HEK293 (cell line): ENCODE measurements around the gene ADRA2B.

Source experiments
- ELK4 ChIP-seq: IDR thresholded peaks from 2 replicates; pipeline ENCODE4 v1.6.1; 2011; ENCODE audit warnings: mild to moderate bottlenecking, low read depth, low read length, borderline replicate concordance
- PRDM2 ChIP-seq: fragments of 450-650 bp; formaldehyde crosslinking; IDR thresholded peaks from 2 replicates; pipeline ENCODE4 v1.5.1; 2016; ENCODE audit warnings: missing biosample characterization, missing genetic modification characterization, borderline replicate concordance
- REST ChIP-seq: fragments of 450-650 bp; formaldehyde crosslinking; IDR thresholded peaks from 2 replicates; pipeline ENCODE4 v1.5.1; 2016; ENCODE audit warnings: missing biosample characterization, missing genetic modification characterization
- SALL2 ChIP-seq: fragments of 450-650 bp; formaldehyde crosslinking; IDR thresholded peaks from 2 replicates; pipeline ENCODE4 v1.5.0; 2017; ENCODE audit warnings: missing biosample characterization, mild to moderate bottlenecking, missing genetic modification characterization, borderline replicate concordance
- ZBTB1 ChIP-seq: fragments of 450-650 bp; formaldehyde crosslinking; IDR thresholded peaks from 2 replicates; pipeline ENCODE4 v1.5.1; 2016; ENCODE audit warnings: missing biosample characterization, missing genetic modification characterization
- ZNF114 ChIP-seq: fragments of 450-650 bp; formaldehyde crosslinking; IDR thresholded peaks from 2 replicates; pipeline ENCODE4 v1.5.0; 2017; ENCODE audit warnings: missing biosample characterization, missing genetic modification characterization
- ZNF16 ChIP-seq: fragments of 450-650 bp; formaldehyde crosslinking; IDR thresholded peaks from 2 replicates; pipeline ENCODE4 v1.5.1; 2016; ENCODE audit warnings: low read depth, missing biosample characterization, missing genetic modification characterization
- ZNF530 ChIP-seq: fragments of 450-650 bp; formaldehyde crosslinking; IDR thresholded peaks from 2 replicates; pipeline ENCODE4 v1.5.1; 2016; ENCODE audit warnings: low read depth, missing biosample characterization, missing genetic modification characterization
- ZNF747 ChIP-seq: fragments of 450-650 bp; formaldehyde crosslinking; IDR thresholded peaks from 2 replicates; pipeline ENCODE4 v1.5.1; 2016; ENCODE audit warnings: missing biosample characterization, missing genetic modification characterization
- TF ChIP-seq, protein P1 (sequence below): fragments of 450-650 bp; formaldehyde crosslinking; IDR thresholded peaks from 2 replicates; pipeline ENCODE4 v1.5.1; 2016; ENCODE audit warnings: missing biosample characterization, missing genetic modification characterization

GRCh38 chr2:96145036-96145847, 28.9 kb upstream of the ADRA2B start, which contains the start of gene DUSP2:
- TF ChIP-seq, protein P1, sequence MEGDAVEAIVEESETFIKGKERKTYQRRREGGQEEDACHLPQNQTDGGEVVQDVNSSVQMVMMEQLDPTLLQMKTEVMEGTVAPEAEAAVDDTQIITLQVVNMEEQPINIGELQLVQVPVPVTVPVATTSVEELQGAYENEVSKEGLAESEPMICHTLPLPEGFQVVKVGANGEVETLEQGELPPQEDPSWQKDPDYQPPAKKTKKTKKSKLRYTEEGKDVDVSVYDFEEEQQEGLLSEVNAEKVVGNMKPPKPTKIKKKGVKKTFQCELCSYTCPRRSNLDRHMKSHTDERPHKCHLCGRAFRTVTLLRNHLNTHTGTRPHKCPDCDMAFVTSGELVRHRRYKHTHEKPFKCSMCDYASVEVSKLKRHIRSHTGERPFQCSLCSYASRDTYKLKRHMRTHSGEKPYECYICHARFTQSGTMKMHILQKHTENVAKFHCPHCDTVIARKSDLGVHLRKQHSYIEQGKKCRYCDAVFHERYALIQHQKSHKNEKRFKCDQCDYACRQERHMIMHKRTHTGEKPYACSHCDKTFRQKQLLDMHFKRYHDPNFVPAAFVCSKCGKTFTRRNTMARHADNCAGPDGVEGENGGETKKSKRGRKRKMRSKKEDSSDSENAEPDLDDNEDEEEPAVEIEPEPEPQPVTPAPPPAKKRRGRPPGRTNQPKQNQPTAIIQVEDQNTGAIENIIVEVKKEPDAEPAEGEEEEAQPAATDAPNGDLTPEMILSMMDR (tag by site-specific recombination) = no peak
- no peak for TF ChIP-seq ZBTB1 (tag by site-specific recombination)
- TF ChIP-seq ZNF16 (tag by site-specific recombination) = no peak
- no peak for TF ChIP-seq REST (tag by site-specific recombination)
- no peak for TF ChIP-seq ZNF530 (tag by site-specific recombination)
- TF ChIP-seq ELK4 = no peak
- no peak for TF ChIP-seq SALL2 (tag by site-specific recombination)
- TF ChIP-seq PRDM2 (tag by site-specific recombination) = no peak
- no peak for TF ChIP-seq ZNF747 (tag by site-specific recombination)
- no peak for TF ChIP-seq ZNF114
